ENCODE measurements around the gene AAK1.

The AAK1 gene

GRCh38 chr2:69524799-69525198 lies 118.7 kb downstream of the AAK1 start:
- no peak overlapping the region for H3K4me3 ChIP-seq (replicated peaks; ENCODE audit: low read depth, low read length)
- TF ChIP-seq CTCF (IDR thresholded peaks at IDR 0.05; ENCODE audit: low read depth, low read length, missing control alignments): no peak
- DNase-seq (ENCODE audit: extremely low read depth, low read depth): no peak

GRCh38 chr2:69521747-69522146 lies 121.8 kb downstream of the AAK1 start:
- no peak for DNase-seq (ENCODE audit: extremely low read depth, low read depth)
- H3K4me3 ChIP-seq (replicated peaks; ENCODE audit: low read depth, low read length): no peak overlapping the region
- TF ChIP-seq CTCF (IDR thresholded peaks at IDR 0.05; ENCODE audit: low read depth, low read length, missing control alignments): no peak

- no peak overlapping the region for H3K4me3 ChIP-seq (replicated peaks; ENCODE audit: low read depth, low read length)
- no peak for DNase-seq (ENCODE audit: extremely low read depth, low read depth)
- no peak for TF ChIP-seq CTCF (IDR thresholded peaks at IDR 0.05; ENCODE audit: low read depth, low read length, missing control alignments)
Observed at GRCh38 chr2:69518841-69519240, 124.7 kb downstream of the AAK1 start.

- no peak for DNase-seq (ENCODE audit: extremely low read depth, low read depth)
- TF ChIP-seq CTCF (IDR thresholded peaks at IDR 0.05; ENCODE audit: low read depth, low read length, missing control alignments): no peak
- no peak overlapping the region for H3K4me3 ChIP-seq (replicated peaks; ENCODE audit: low read depth, low read length)
Observed at GRCh38 chr2:69517410-69517809, 126.1 kb downstream of the AAK1 start.

GRCh38 chr2:69514819-69515218 lies 128.7 kb downstream of the AAK1 start:
- no peak overlapping the region for H3K4me3 ChIP-seq (replicated peaks; ENCODE audit: low read depth, low read length)
- DNase-seq (ENCODE audit: extremely low read depth, low read depth): no peak
- no peak for TF ChIP-seq CTCF (IDR thresholded peaks at IDR 0.05; ENCODE audit: low read depth, low read length, missing control alignments)

- TF ChIP-seq CTCF (IDR thresholded peaks at IDR 0.05; ENCODE audit: low read depth, low read length, missing control alignments): no peak
- DNase-seq (ENCODE audit: extremely low read depth, low read depth): peak; percentile 27
- H3K4me3 ChIP-seq (replicated peaks; ENCODE audit: low read depth, low read length): no peak overlapping the region
Observed at GRCh38 chr2:69514406-69514805, 129.1 kb downstream of the AAK1 start.

GRCh38 chr2:69512446-69512845 lies 131.1 kb downstream of the AAK1 start:
- H3K4me3 ChIP-seq (replicated peaks; ENCODE audit: low read depth, low read length): no peak overlapping the region
- no peak for TF ChIP-seq CTCF (IDR thresholded peaks at IDR 0.05; ENCODE audit: low read depth, low read length, missing control alignments)
- no peak for DNase-seq (ENCODE audit: extremely low read depth, low read depth)

All from HFF-Myc (cell line).